ENCODE measurements around the gene METTL27. TPM values are rescaled to one million over a fixed set of nuclear protein-coding genes. Genes with fewer than 3 reads are reported as not detected.
A peak's percentile ranks its signal among the peaks of the same experiment; 100 is the strongest.
"Not testable (repeated sequence)": the region's sequence is repeated elsewhere in the genome, so short reads cannot be mapped to it uniquely, and the experiment has no call there.

The METTL27 gene
- total RNA-seq, 4 donors from 2014 or later: 1.5 to 9.3 (median 2.8) TPM; not detected in 1

- no peak for TF ChIP-seq CTCF (IDR thresholded peaks at IDR 0.05)
- no peak for TF ChIP-seq POLR2A (IDR thresholded peaks at IDR 0.05)
- intact Hi-C loops (cut with DNase I; ENCODE audit: low total_unique reads): no loop called here
- Histone ChIP-seq H3K36me3 (no peaks in the 10 kb centered on the region), H3K27ac (no peak overlapping the region), H3K27me3 (no peaks in the 10 kb centered on the region), H3K4me3 (no peak overlapping the region), H3K9me3 (no peaks in the 10 kb centered on the region), H3K4me1 (peaks cover 0 to 15% of the 10 kb centered on the region in 2 donors)
- DNase-seq: no peak
Measured at GRCh38 chr7:73887762-73888161, 45.4 kb upstream of the METTL27 start.

GRCh38 chr7:73885975-73886798, 43.9 kb upstream of the METTL27 start:
- intact Hi-C loops (cut with DNase I; ENCODE audit: low total_unique reads): no loop called here
- H3K4me1 ChIP-seq: peaks cover 0 to 14% of the 10 kb centered on the region in 2 donors
- no peaks in the 10 kb centered on the region for H3K27me3 ChIP-seq
- H3K9me3 ChIP-seq: no peaks in the 10 kb centered on the region
- peak; percentile 82 to 83 for DNase-seq
- no peak overlapping the region for H3K4me3 ChIP-seq
- H3K36me3 ChIP-seq: no peaks in the 10 kb centered on the region
- TF ChIP-seq POLR2A (IDR thresholded peaks at IDR 0.05): no peak
- no peak for TF ChIP-seq CTCF (IDR thresholded peaks at IDR 0.05)
- peak overlapping the region; percentile 85 for H3K27ac ChIP-seq

GRCh38 chr7:73885433-73885974, 43.2 kb upstream of the METTL27 start:
- TF ChIP-seq POLR2A (IDR thresholded peaks at IDR 0.05) (no peak), CTCF (IDR thresholded peaks at IDR 0.05) (no peak)
- intact Hi-C loops (cut with DNase I; ENCODE audit: low total_unique reads): no loop called here
- no peaks in the 10 kb centered on the region for H3K27me3 ChIP-seq
- H3K27ac ChIP-seq: peak overlapping the region; percentile 85
- no peak for DNase-seq
- H3K36me3 ChIP-seq: no peaks in the 10 kb centered on the region
- H3K4me1 ChIP-seq: peaks cover 0 to 14% of the 10 kb centered on the region in 2 donors
- H3K4me3 ChIP-seq: no peak overlapping the region
- H3K9me3 ChIP-seq: no peaks in the 10 kb centered on the region

GRCh38 chr7:73884867-73885422, 42.6 kb upstream of the METTL27 start:
- H3K36me3 ChIP-seq; H3K27ac ChIP-seq; DNase-seq; H3K27me3 ChIP-seq; H3K4me3 ChIP-seq; intact Hi-C loops (cut with DNase I; ENCODE audit: low total_unique reads); H3K9me3 ChIP-seq: not testable (repeated sequence)
- peaks cover 0 to 18% of the 10 kb centered on the region in 2 donors for H3K4me1 ChIP-seq

GRCh38 chr7:73882047-73882402, 39.7 kb upstream of the METTL27 start:
- TF ChIP-seq CTCF (IDR thresholded peaks at IDR 0.05) (no peak), POLR2A (IDR thresholded peaks at IDR 0.05) (no peak)
- no peak overlapping the region for H3K4me3 ChIP-seq
- DNase-seq: no peak
- H3K9me3 ChIP-seq: no peaks in the 10 kb centered on the region
- H3K4me1 ChIP-seq: peaks cover 0 to 15% of the 10 kb centered on the region in 2 donors
- no peaks in the 10 kb centered on the region for H3K27me3 ChIP-seq
- no peaks in the 10 kb centered on the region for H3K36me3 ChIP-seq
- H3K27ac ChIP-seq: peak overlapping the region in 1 of 2 donors; percentile 67
- intact Hi-C loops (cut with DNase I; ENCODE audit: low total_unique reads): no loop called here

All from uterus (tissue), 4 donors.